ENCODE data around the gene CXCL14. TPM values are rescaled to one million over a fixed set of nuclear protein-coding genes. Genes with fewer than 3 reads are reported as not detected.

Gene CXCL14
- polyA plus RNA-seq, 1 of the 3 experiments (the other 2 are of a cell fraction) = 0.05 TPM

- WGBS (ENCODE audit: low lambda C conversion rate) = 76% methylated on average over 2 of the region's 5 CpGs
- no peaks in the 10 kb centered on the region for H3K36me3 ChIP-seq (replicated peaks in 1 of 2; ENCODE audit: control insufficient read depth in 1 of 2, insufficient read depth in 2 of 2, low read length in 1 of 2)
- no peak overlapping the region for H3K4me2 ChIP-seq
- H3K27ac ChIP-seq (ENCODE audit: low read depth in 2 of 2, low read length in 1 of 2) = no peak overlapping the region
- H3K4me1 ChIP-seq (ENCODE audit: control insufficient read depth in 1 of 2, insufficient read depth in 2 of 2, low read depth in 1 of 2, low read length in 1 of 2) = no peaks in the 10 kb centered on the region; a peak in 1 of 4 replicates
- no peak overlapping the region for H2AFZ ChIP-seq (ENCODE audit: low read depth)
- TF ChIP-seq IRF3 (IDR thresholded peaks at IDR 0.05; ENCODE audit: low read depth, low read length) (no peak), MAX (IDR thresholded peaks at IDR 0.05; ENCODE audit: low read depth) (no peak), FOSL2 (IDR thresholded peaks at IDR 0.05; ENCODE audit: borderline replicate concordance, low read depth) (no peak), NFIC (IDR thresholded peaks at IDR 0.05; ENCODE audit: borderline replicate concordance) (no peak), MEF2A (IDR thresholded peaks at IDR 0.05; ENCODE audit: borderline replicate concordance, low read depth) (no peak), RXRA (IDR thresholded peaks at IDR 0.05; ENCODE audit: borderline replicate concordance, low read depth) (no peak), PBX3 (IDR thresholded peaks at IDR 0.05) (no peak), ZBTB33 (IDR thresholded peaks at IDR 0.05; ENCODE audit: borderline replicate concordance, low read depth) (no peak), TAF1 (IDR thresholded peaks at IDR 0.05; ENCODE audit: borderline replicate concordance, low read depth, low read length) (no peak), NRF1 (IDR thresholded peaks at IDR 0.05; ENCODE audit: low read depth, low read length) (no peak), MXI1 (IDR thresholded peaks at IDR 0.05; ENCODE audit: low read depth, low read length) (no peak), RAD21 (IDR thresholded peaks at IDR 0.05; ENCODE audit: low read length) (no peak), JUND (IDR thresholded peaks at IDR 0.05) (no peak), REST (IDR thresholded peaks at IDR 0.05; ENCODE audit: low read depth, low read length) (no peak), CHD2 (IDR thresholded peaks at IDR 0.05; ENCODE audit: low read length, partially characterized antibody) (no peak), TEAD4 (IDR thresholded peaks at IDR 0.05; ENCODE audit: borderline replicate concordance, insufficient read depth) (no peak), POLR2AphosphoS5 (IDR thresholded peaks at IDR 0.05; ENCODE audit: low read depth, low read length) (no peak), USF2 (IDR thresholded peaks at IDR 0.05; ENCODE audit: borderline replicate concordance, low read depth, low read length) (no peak), RCOR1 (IDR thresholded peaks at IDR 0.05; ENCODE audit: low read length) (no peak), CTCF (IDR thresholded peaks at IDR 0.05) (no peak)
- no peak overlapping the region for H3K4me3 ChIP-seq (ENCODE audit: low read depth in 2 of 2, low read length in 1 of 2)
- H3K79me2 ChIP-seq (ENCODE audit: insufficient read depth) = no peaks in the 10 kb centered on the region
- POLR2A ChIA-PET = interaction anchor here (0.6 kb wide), 1 partner anchor 129 kb away, joined by 3 read pairs; no protein-coding TSS in a partner anchor
- no peaks in the 10 kb centered on the region for H3F3A ChIP-seq (replicated peaks; ENCODE audit: insufficient read depth)
- DNase-seq = no peak
- H3K9me3 ChIP-seq = no peaks in the 10 kb centered on the region
- H3K9ac ChIP-seq = no peak overlapping the region
- H3K9me2 ChIP-seq = no peaks in the 10 kb centered on the region
- H3K27me3 ChIP-seq (ENCODE audit: insufficient read depth) = peaks cover 21% of the 10 kb centered on the region
- no peaks in the 10 kb centered on the region for H4K20me1 ChIP-seq (ENCODE audit: insufficient read depth)
- CTCF ChIA-PET = interaction anchor here (0.9 to 1.1 kb wide), 2 partner anchors 10 to 125 kb away, joined by 3 to 4 read pairs; no protein-coding TSS in a partner anchor
Measured at GRCh38 chr5:135591277-135591676, 12.5 kb upstream of the CXCL14 start.
